GM21528 (cell line): ENCODE measurements around the gene CLCN6.

Experiments
- ATAC-seq: cut with Tn5 transposase; IDR thresholded peaks from one replicate; pipeline ENCODE4 v1.9.1; 2021; ENCODE audit warnings: mild to moderate bottlenecking, moderate library complexity; ENCODE audit not compliant: unreplicated experiment, low FRiP score

The CLCN6 gene

DNA sequence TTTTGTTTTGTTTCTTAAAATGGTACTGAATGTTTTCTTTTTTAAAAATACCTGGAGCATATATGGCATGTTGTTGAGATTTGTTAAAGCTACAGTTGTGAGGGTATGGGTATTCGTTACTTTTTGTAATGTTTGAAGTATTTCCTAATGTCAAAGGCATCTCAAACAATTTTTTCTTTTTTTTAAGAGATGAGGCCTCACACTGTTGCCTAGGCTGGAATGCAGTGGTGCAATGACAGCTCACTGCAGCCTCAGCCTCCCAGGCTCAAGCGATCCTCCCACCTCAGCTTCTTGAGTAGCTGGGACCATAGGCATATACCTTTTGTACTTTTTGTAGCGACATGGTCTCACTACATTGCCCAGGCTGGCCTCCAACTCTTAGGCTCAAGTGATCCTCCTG, 16.1 kb downstream of the CLCN6 start:
- no peak for ATAC-seq

DNA sequence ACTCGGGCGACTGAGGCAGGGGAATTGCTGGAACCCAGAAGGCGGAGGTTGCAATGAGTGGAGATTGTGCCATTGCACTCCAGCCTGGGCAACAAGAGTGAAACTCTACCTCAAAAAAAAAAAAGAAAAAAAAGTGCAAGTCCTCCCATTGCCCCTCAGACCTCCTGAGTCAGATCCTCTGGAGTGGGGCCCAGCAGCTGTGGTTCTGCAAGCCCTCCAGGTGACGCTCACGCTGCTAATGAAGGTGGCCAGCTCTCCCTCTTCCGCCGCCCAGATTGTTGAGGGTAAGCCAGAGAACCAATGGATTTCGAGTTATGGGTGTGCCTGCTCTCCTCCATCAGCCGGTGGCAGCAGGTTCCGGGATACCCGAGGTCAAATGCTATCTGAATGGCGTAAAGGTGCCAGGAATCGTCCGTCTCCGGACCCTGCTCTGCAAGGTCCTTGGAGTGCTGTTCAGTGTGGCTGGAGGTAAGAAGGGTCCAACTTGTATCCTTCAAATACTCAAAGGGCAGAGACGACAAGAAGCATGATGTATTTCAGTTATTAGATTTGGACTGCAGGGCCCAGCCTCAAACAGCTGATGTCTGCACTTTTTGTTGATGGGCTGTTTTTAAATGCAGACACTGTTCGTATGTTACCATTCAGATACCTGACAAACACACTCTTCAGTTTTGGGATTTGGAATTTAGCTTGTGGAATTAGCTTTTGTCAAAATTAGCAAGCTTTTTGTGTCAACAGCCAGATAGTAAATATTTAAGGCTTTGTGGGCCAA, 17.6 kb downstream of the CLCN6 start:
- no peak for ATAC-seq

DNA sequence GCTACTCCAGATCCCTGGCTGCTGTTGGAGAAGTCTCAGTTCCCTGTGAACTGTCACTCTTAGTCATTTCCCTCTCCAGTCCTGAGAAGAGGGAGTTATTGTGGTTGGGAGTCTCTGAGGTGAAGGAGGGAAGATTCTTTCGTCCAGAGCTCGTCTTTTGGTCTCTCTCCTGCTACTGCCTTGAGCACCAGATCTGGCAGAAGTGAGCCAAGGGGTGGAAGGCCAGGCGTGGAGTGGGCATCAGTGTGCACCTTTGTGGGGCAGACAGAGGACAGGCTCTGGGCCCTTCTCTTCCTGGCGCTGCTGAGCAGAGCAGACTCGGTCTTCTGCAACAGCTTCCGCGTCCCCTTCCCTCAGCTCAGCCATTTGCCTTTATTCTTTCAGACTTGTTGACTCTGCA, 19.1 kb downstream of the CLCN6 start:
- no peak for ATAC-seq

DNA sequence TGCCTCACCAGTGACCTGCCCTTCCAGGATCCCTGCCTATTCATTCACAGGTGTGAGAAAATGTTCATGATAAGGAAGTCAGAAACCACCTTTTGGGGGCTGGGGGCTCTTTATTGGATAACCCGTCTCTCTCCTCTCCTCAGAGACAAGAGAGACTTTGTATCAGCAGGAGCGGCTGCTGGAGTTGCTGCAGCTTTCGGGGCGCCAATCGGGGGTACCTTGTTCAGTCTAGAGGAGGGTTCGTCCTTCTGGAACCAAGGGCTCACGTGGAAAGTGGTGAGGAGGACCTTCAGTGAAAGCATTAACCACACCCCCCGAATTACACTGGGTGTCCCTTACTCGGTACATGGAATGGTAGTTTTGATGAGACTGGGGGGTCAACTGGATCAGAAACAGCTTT, 21.0 kb downstream of the CLCN6 start:
- ATAC-seq = no peak

DNA sequence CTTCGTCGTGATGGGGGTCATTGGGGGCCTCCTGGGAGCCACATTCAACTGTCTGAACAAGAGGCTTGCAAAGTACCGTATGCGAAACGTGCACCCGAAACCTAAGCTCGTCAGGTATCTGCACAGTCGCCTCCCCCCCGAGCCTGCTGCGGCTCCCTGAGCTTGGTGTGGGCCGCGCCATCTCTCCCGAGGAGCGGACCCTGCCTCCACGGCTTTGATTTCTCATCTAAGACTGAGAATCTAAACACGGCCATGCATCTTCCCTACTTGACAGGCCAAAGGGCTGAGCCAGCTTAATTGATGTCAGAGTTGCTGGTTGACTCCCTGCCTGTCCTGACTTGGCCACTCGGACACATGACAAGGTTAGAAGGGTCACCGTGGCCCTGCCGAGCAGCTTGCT, 22.5 kb downstream of the CLCN6 start:
- no peak for ATAC-seq

DNA sequence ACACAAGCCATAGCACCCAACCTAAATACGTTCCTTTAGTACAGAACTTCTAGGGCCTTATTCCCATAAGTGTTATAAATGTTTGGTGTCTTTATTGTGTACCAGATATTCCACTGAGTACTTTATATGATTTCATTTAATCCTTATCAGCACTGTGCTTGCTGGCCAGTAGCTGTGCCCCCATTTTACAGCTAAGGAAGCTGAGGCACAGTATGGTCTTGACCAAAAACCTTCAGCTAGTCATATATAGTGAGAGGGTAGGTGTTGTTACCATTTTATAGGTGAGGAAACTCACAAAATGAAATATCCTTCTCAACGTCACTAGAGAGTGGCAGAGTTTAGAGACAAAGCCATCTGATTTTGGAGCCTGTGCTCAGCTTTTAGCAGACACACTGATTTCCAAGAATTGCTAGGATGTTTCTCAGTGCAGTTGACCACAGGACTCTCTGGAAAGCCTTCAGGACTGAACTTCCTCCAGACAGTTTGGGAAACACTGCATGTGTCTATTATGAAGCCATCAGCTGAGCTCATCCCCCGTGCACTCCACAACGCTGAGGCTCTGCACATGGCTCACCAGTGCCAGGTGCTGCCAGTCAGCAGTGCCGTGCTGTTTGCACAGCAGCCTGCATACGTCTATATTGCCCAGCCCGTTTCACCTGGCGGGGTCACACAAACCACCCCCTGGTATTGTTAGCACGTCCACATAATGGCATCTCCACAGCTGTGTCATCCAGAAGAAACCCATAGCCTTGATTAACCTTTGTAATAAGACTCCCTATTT, 26.1 kb downstream of the CLCN6 start:
- no peak for ATAC-seq

DNA sequence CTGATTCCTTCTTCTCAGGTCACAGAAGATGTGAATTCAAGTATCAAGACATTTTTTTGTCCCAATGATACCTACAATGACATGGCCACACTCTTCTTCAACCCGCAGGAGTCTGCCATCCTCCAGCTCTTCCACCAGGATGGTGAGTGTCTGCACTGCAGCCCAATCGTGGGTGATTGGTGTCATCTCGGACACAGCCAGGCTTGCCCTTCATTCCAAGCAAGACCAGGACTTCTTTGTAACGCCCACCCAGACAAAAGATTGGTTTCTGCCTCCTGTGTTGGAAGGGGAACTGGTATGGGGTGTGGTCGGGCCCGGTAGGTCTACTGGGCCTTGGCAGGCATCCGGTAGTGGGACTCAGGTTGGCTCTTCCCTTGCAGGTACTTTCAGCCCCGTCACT, 27.5 kb downstream of the CLCN6 start:
- ATAC-seq = no peak

DNA sequence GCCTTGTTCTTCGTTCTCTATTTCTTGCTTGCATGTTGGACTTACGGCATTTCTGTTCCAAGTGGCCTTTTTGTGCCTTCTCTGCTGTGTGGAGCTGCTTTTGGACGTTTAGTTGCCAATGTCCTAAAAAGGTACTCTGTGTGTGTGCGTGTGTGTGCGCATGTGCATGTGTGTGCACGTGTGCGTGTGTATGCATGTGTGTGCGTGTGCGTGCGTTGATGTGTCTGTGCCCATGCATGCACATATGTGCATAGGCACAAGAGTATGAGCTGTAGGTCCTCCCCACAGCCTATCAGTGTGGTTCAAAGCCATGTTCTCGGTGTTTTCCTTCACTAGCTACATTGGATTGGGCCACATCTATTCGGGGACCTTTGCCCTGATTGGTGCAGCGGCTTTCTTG, 27.9 kb downstream of the CLCN6 start:
- ATAC-seq = no peak

DNA sequence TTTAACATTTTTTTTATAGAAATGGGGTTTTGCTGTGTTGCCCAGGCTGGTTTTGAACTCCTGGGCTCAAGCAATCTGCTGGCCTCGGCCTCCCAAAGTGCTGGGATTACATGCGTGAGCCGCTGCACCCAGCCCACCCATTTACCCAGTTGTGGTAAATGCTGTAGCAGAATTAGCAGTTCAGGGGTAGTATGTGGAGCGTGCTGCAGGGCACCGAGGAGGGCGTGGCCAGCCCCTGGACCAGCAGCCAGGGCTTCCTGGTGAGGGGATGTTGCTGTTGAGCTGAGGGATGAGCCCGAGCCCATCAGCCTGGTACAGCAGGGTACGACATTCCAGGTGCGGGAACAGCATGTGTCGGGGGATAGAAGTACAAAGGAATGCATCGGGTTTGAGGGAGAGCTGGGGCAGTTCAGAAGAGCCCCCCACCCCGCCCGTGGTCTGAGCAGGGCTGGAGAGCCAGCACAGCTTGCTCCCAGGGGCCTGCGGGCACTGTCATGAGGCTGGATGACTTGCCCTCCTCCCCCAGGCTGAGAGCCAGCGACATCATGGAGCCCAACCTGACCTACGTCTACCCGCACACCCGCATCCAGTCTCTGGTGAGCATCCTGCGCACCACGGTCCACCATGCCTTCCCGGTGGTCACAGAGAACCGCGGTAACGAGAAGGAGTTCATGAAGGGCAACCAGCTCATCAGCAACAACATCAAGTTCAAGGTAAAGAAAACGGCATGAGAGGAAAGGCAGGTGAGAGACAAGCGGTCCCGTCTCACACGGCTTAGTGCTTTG, 29.6 kb downstream of the CLCN6 start:
- no peak for ATAC-seq

DNA sequence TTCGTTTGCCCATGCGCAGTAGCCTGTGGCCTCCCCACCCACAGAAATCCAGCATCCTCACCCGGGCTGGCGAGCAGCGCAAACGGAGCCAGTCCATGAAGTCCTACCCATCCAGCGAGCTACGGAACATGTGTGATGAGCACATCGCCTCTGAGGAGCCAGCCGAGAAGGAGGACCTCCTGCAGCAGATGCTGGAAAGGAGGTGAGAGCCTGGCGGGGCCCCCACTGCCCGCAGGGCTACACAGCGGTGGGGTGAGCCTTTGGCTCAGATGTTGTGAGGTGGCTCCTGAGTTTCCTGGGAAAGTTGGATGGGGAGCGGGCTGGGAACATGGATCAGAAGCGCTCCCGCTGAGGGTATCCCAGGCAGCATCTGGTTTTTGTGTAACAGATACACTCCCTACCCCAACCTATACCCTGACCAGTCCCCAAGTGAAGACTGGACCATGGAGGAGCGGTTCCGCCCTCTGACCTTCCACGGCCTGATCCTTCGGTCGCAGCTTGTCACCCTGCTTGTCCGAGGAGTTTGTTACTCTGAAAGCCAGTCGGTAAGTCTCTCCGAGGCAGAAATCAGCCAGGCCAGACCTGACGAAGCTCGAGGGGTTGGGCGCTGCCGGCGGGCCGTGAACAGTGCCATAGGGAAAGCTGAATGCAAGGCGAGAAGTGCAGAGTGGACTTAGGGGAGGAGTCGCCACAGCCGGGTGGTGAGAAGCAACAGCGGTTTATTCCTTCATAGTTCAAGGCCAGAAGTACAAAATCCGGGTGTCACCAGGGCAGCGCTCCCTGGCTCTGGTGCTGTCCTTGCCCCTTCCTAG, 31.2 kb downstream of the CLCN6 start:
- no peak for ATAC-seq

DNA sequence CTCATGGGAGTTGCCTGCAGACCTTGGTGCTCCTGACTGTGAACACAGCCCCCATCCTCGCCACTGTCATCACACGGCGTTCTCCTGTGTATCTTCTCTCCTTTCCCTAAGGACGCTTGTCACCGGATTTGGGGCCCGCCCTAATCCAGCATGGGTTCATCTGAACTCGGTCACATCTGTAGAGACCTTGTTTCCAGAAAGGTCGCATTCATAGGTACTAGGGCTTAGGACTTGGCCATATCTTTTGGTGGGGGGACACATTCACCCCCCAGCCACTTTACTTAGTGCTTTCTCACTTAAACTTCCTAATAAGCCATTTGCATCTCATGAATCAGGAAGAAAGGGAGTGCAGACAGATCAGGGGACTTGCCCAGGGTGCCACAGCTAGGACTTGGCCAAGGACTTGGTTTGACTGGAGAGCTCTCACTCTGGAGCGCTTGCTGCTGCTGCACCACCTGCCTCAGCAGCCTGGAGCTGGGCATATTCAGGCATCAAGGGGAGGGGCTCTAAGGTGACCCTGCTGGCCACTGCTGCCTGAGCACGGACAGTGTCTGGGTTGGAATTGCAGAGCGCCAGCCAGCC, 31.9 kb downstream of the CLCN6 start:
- no peak for ATAC-seq

DNA sequence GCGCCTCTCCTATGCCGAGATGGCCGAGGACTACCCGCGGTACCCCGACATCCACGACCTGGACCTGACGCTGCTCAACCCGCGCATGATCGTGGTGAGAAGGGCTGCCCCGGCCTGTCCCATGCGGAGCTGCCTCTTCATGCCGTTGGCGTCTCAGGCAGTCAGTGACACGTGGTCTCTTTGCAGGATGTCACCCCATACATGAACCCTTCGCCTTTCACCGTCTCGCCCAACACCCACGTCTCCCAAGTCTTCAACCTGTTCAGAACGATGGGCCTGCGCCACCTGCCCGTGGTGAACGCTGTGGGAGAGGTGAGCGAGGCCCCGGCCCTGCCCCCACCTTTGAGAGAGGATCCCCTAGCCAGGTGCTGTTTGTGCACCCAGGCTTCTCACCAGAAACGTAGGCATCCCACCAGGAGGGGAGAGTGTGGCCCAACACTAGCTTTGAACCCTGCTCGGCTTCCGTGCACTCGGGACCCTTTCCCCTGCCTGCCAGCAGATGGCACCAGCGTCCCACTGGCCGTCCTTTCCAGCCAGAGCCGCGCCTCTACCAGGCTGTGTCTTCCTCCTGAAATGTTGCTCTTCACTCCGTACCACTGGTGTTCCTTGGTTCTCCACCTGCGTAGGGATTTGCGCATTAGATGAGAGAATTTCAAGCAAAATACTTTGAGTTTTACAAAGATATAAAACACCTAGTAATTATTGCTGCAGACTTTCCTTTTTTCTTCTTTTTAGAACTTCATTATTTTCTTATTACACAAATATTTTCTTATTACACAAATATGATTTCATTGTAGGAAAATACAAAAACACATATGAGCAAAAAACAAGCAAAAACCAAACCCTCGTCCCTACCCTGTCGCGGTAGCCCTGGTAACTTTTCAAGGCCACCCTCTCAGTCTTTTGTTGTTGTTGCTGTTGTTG, 32.6 kb downstream of the CLCN6 start:
- no peak for ATAC-seq

DNA sequence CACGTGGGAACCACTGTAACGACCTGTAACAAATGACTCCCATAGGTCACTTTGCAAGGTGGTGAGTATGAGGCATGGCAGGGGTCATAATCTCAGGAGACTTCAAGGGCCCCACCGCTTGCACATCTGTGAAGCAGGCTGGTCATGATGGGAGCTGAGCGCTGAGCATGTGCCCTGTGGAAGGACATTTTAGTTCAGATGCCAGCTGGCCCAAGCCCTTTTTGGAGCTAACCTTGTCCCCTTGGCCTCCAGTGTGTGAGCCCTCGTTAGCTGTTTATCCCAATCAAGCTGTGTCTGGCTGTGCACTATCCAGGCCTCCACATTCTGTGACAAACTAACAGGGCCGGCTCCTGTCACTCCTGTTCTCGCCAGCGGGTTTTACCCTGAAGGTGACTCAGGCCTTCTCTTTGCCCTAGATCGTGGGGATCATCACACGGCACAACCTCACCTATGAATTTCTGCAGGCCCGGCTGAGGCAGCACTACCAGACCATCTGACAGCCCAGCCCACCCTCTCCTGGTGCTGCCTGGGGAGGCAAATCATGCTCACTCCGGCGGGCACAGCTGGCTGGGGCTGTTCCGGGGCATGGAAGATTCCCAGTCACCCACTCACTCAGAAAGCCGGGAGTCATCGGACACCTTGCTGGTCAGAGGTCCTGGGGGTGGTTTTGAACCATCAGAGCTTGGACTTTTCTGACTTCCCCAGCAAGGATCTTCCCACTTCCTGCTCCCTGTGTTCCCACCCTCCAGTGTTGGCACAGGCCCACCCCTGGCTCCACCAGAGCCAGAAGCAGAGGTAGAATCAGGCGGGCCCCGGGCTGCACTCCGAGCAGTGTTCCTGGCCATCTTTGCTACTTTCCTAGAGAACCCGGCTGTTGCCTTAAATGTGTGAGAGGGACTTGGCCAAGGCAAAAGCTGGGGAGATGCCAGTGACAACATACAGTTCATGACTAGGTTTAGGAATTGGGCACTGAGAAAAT, 34.0 kb downstream of the CLCN6 start:
- no peak for ATAC-seq

DNA sequence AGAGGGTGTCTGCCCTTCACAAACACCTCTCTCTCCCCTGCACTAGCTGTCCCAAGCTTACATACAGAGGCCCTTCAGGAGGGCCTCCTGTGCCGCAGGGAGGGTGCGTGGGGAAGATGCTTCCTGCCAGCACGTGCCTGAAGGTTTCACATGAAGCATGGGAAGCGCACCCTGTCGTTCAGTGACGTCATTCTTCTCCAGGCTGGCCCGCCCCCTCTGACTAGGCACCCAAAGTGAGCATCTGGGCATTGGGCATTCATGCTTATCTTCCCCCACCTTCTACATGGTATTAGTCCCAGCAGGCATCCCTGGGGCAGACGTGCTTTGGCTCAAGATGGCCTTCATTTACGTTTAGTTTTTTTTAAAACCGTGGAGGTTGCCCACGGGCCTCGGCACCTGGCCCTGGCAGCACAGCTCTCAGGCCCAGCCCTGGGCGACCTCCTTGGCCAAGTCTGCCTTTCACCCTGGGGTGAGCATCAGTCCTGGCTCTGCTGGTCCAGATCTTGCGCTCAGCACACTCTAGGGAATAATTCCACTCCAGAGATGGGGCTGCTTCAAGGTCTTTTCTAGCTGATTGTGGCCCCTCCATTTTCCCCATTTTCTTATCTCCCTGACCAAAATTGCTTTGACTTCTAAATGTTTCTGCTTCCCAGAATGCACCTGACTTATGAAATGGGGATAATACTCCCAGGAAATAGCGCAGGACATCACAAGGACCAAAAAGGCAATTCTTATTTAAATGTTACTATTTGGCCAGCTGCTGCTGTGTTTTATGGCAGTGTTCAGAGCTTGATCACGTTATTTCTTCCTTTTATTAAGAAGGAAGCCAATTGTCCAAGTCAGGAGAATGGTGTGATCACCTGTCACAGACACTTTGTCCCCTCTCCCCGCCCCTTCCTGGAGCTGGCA, 35.5 kb downstream of the CLCN6 start:
- no peak for ATAC-seq

DNA sequence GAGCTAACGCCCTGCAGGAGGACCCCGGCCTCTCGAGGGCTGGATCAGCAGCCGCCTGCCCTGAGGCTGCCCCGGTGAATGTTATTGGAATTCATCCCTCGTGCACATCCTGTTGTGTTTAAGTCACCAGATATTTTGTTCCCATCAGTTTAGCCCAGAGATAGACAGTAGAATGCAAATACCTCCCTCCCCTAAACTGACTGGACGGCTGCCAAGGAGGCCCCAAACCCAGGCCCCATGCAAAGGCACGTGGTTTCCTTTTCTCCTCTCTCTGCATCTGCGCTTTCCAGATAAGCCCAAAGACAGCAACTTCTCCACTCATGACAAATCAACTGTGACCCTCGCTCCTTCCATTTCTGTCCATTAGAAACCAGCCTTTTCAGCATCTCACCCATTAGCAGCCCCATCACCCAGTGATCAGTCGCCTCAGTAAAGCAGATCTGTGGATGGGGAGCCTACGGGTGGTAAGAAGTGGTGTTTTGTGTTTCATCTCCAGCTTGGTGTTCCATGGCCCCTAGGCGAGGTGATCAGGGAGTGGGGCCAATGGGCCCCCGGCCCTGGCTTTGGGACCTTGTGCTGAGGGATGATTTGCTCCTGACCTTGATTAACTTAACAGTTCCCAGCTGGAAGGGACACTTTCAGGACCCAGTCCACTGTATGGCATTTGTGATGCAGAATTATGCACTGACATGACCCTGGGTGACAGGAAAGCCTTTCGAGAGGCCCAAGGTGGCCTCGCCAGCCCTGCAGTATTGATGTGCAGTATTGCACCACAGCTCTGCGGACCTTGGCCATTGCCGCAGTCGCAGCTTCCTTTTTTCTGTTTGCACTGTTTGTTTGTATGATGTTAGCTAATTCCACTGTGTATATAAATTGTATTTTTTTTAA, 36.4 kb downstream of the CLCN6 start:
- no peak for ATAC-seq
